ENCODE results near the gene APAF1.

GRCh38 chr12:98686603-98687002, 41.5 kb downstream of the APAF1 start:
- TF ChIP-seq HDGF (IDR thresholded peaks at IDR 0.05; ENCODE audit: borderline replicate concordance) = no peak
- no peak for TF ChIP-seq TARDBP (IDR thresholded peaks at IDR 0.05)
- no peak for TF ChIP-seq LEF1 (IDR thresholded peaks at IDR 0.05; ENCODE audit: borderline replicate concordance)
- TF ChIP-seq ARNT (IDR thresholded peaks at IDR 0.05) = no peak
- no peak for TF ChIP-seq CTBP1 (IDR thresholded peaks at IDR 0.05; ENCODE audit: borderline replicate concordance)
- TF ChIP-seq BHLHE40 (IDR thresholded peaks at IDR 0.05; ENCODE audit: borderline replicate concordance) = no peak
- no peak for TF ChIP-seq FOXM1 (IDR thresholded peaks at IDR 0.05; ENCODE audit: borderline replicate concordance)
- no peak for TF ChIP-seq FOXA1 (IDR thresholded peaks at IDR 0.05)
- TF ChIP-seq, protein P1, sequence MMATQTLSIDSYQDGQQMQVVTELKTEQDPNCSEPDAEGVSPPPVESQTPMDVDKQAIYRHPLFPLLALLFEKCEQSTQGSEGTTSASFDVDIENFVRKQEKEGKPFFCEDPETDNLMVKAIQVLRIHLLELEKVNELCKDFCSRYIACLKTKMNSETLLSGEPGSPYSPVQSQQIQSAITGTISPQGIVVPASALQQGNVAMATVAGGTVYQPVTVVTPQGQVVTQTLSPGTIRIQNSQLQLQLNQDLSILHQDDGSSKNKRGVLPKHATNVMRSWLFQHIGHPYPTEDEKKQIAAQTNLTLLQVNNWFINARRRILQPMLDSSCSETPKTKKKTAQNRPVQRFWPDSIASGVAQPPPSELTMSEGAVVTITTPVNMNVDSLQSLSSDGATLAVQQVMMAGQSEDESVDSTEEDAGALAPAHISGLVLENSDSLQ (IDR thresholded peaks at IDR 0.05) = no peak
- TF ChIP-seq SP1 (IDR thresholded peaks at IDR 0.05) = no peak
- no peak for TF ChIP-seq NFRKB (IDR thresholded peaks at IDR 0.05)
